Neural progenitor cell (in vitro differentiated cells): Measurements from ENCODE around the gene NUP35. TPM values are rescaled to one million over a fixed set of nuclear protein-coding genes. Genes with fewer than 3 reads are reported as not detected.
A peak's percentile ranks its signal among the peaks of the same experiment; 100 is the strongest.

ENCODE experiments used
- DNase-seq: peaks from one replicate; pipeline ENCODE4 v3.0.0-alpha.2; 2016; ENCODE audit warnings: low spot score
- H2AFZ ChIP-seq: fragments of 200-600 bp; sonication (generic); replicated peaks from 2 replicates; pipeline ENCODE4 v1.6.1; 2016; ENCODE audit warnings: antibody characterized with exemption
- H3F3A ChIP-seq: fragments of 200-600 bp; sonication (generic); 2 replicates; pipeline ENCODE4 v1.6.1; 2016; ENCODE audit warnings: antibody characterized with exemption, low read depth
- H3K27ac ChIP-seq: fragments of 200-600 bp; sonication (generic); 2 replicates; pipeline ENCODE4 v1.5.1; 2016; ENCODE audit warnings: mild to moderate bottlenecking
- H3K27me3 ChIP-seq: fragments of 200-600 bp; sonication (generic); 2 replicates; pipeline ENCODE4 v1.6.1; 2016; ENCODE audit warnings: mild to moderate bottlenecking, moderate library complexity
- H3K36me3 ChIP-seq: fragments of 200-600 bp; sonication (generic); 2 replicates; pipeline ENCODE4 v1.5.1; 2016
- H3K4me1 ChIP-seq: fragments of 200-600 bp; sonication (generic); 2 replicates; pipeline ENCODE4 v1.6.1; 2016; ENCODE audit warnings: mixed run types
- H3K4me2 ChIP-seq: fragments of 200-600 bp; sonication (generic); 2 replicates; pipeline ENCODE4 v1.6.1; 2016
- H3K4me3 ChIP-seq: fragments of 200-600 bp; sonication (generic); 2 replicates; pipeline ENCODE4 v1.5.1; 2016
- H3K79me2 ChIP-seq: fragments of 200-600 bp; sonication (generic); 2 replicates; pipeline ENCODE4 v1.6.1; 2016; ENCODE audit warnings: low read depth
- H3K9ac ChIP-seq: fragments of 200-600 bp; sonication (generic); 2 replicates; pipeline ENCODE4 v1.6.1; 2016
- H3K9me3 ChIP-seq: fragments of 200-600 bp; sonication (generic); 2 replicates; pipeline ENCODE4 v1.5.1; 2016; ENCODE audit warnings: low read depth
- H4K20me1 ChIP-seq: fragments of 200-600 bp; sonication (generic); 2 replicates; pipeline ENCODE4 v1.6.1; 2016; ENCODE audit warnings: low read depth
- H3K27ac Mint-ChIP-seq: 3 replicates; pipeline ENCODE4 v1.8.0; 2021; ENCODE audit warnings: mixed read lengths
- H3K27me3 Mint-ChIP-seq: 2 replicates; pipeline ENCODE4 v1.8.0; 2022; ENCODE audit warnings: low read depth, mild to moderate bottlenecking, inconsistent platforms, moderate library complexity, mixed read lengths; ENCODE audit not compliant: insufficient read depth
- H3K36me3 Mint-ChIP-seq: 3 replicates; pipeline ENCODE4 v1.8.0; 2021; ENCODE audit warnings: mixed read lengths
- H3K4me1 Mint-ChIP-seq: 3 replicates; pipeline ENCODE4 v1.8.0; 2021; ENCODE audit warnings: mixed read lengths
- H3K4me3 Mint-ChIP-seq: 3 replicates; pipeline ENCODE4 v1.8.0; 2021; ENCODE audit warnings: mild to moderate bottlenecking, moderate library complexity, mixed read lengths
- H3K9me3 Mint-ChIP-seq: 3 replicates; pipeline ENCODE4 v1.8.0; 2020; ENCODE audit warnings: mixed read lengths
- EZH2 ChIP-seq: fragments of 200-600 bp; sonication (generic); IDR thresholded peaks from 2 replicates; pipeline ENCODE4 v1.6.1; 2017; ENCODE audit warnings: antibody characterized with exemption, mild to moderate bottlenecking, moderate library complexity
- EZH2phosphoT487 ChIP-seq: fragments of 200-600 bp; sonication (generic); IDR thresholded peaks from 2 replicates; pipeline ENCODE4 v1.6.1; 2017; ENCODE audit warnings: antibody characterized with exemption
- total RNA-seq: library from RNA; depleted of rRNA; stranded (reverse); fragments of >200 nt; gene quantifications from 2 replicates; pipeline ENCODE4 v1.2.3, GENCODE V29; 2015; ENCODE audit warnings: low replicate concordance
- TF ChIP-seq, protein P1 (sequence below): fragments of 200-600 bp; sonication (generic); IDR thresholded peaks from 2 replicates; pipeline ENCODE4 v1.5.1; 2017; ENCODE audit warnings: antibody characterized with exemption, mild to moderate bottlenecking

Gene NUP35
- total RNA-seq, 1 donor from 2014 or later = 53.3 TPM

- Mint-ChIP-seq H3K27me3 (no peaks in the 10 kb centered on the region), H3K9me3 (peaks cover 2% of the 10 kb centered on the region), H3K27ac (no peak overlapping the region), H3K4me1 (peaks cover 2% of the 10 kb centered on the region), H3K4me3 (no peak overlapping the region), H3K36me3 (peaks cover 2% of the 10 kb centered on the region)
- no peak for DNase-seq
- Histone ChIP-seq H3K27me3 (no peaks in the 10 kb centered on the region), H3K4me1 (no peaks in the 10 kb centered on the region), H3K4me3 (no peak overlapping the region), H3K9ac (no peak overlapping the region), H3K36me3 (no peaks in the 10 kb centered on the region), H3K79me2 (no peaks in the 10 kb centered on the region), H3K27ac (no peak overlapping the region), H3K9me3 (no peaks in the 10 kb centered on the region), H2AFZ (peak overlapping the region; percentile 17), H4K20me1 (no peaks in the 10 kb centered on the region), H3K4me2 (no peak overlapping the region), H3F3A (no peaks in the 10 kb centered on the region)
- TF ChIP-seq EZH2 (no peak), EZH2phosphoT487 (no peak)
- TF ChIP-seq, protein P1, sequence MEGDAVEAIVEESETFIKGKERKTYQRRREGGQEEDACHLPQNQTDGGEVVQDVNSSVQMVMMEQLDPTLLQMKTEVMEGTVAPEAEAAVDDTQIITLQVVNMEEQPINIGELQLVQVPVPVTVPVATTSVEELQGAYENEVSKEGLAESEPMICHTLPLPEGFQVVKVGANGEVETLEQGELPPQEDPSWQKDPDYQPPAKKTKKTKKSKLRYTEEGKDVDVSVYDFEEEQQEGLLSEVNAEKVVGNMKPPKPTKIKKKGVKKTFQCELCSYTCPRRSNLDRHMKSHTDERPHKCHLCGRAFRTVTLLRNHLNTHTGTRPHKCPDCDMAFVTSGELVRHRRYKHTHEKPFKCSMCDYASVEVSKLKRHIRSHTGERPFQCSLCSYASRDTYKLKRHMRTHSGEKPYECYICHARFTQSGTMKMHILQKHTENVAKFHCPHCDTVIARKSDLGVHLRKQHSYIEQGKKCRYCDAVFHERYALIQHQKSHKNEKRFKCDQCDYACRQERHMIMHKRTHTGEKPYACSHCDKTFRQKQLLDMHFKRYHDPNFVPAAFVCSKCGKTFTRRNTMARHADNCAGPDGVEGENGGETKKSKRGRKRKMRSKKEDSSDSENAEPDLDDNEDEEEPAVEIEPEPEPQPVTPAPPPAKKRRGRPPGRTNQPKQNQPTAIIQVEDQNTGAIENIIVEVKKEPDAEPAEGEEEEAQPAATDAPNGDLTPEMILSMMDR = no peak
Observed at GRCh38 chr2:183089192-183089851, 34.9 kb upstream of the NUP35 start.

DNA sequence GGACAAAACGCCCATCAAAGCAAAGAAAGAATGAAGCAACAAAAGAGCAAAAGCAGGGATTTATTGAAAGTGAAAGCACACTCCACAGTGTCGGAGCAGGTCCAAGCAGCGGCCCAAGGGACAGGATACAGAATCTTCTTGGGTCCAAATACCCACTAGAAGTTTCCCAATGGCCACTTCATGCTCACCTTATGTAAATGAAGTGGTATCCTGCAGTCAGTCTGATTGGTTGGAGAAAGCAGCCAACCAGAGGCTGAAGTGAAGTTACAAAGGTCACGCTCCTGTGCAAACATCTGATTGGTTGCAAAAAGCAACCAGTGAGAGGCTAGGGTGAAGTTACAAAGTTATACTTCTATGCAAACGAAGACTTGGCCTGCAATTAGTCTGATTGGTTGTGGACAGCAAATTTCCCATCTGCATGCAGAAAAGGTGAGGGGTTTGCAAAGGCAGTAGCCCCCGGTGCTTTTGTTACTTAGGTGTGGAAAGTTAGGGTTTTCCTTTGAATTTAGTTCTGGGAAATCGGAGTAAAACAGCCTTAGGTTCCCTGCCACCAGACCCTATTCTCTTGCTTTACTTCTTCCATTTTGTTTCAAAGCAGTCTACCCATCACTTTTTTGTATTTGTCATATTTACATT, 32.8 kb upstream of the NUP35 start:
- H3K9ac ChIP-seq = no peak overlapping the region
- H3K4me1 ChIP-seq = no peaks in the 10 kb centered on the region
- DNase-seq = no peak

GRCh38 chr2:183091954-183092345, 32.3 kb upstream of the NUP35 start:
- Histone ChIP-seq H3K36me3 (no peaks in the 10 kb centered on the region), H3K27me3 (no peaks in the 10 kb centered on the region), H2AFZ (no peak overlapping the region), H3K9me3 (no peaks in the 10 kb centered on the region), H4K20me1 (no peaks in the 10 kb centered on the region), H3K9ac (no peak overlapping the region), H3K4me1 (no peaks in the 10 kb centered on the region), H3K79me2 (no peaks in the 10 kb centered on the region), H3K27ac (no peak overlapping the region), H3F3A (no peaks in the 10 kb centered on the region), H3K4me2 (no peak overlapping the region), H3K4me3 (no peak overlapping the region)
- H3K27ac Mint-ChIP-seq = no peak overlapping the region
- TF ChIP-seq, protein P1 = no peak
- TF ChIP-seq EZH2phosphoT487 (no peak), EZH2 (no peak)
- peaks cover 2% of the 10 kb centered on the region for H3K9me3 Mint-ChIP-seq
- no peak overlapping the region for H3K4me3 Mint-ChIP-seq
- DNase-seq = no peak
- H3K36me3 Mint-ChIP-seq = peaks cover 2% of the 10 kb centered on the region
- peaks cover 2% of the 10 kb centered on the region for H3K4me1 Mint-ChIP-seq
- H3K27me3 Mint-ChIP-seq = no peaks in the 10 kb centered on the region

More for the DNA sequence above, 32.8 kb upstream of the NUP35 start:
- H3K27me3 Mint-ChIP-seq = no peaks in the 10 kb centered on the region
- peaks cover 2% of the 10 kb centered on the region for H3K4me1 Mint-ChIP-seq
- peaks cover 2% of the 10 kb centered on the region for H3K9me3 Mint-ChIP-seq
- TF ChIP-seq, protein P1 = no peak
- TF ChIP-seq EZH2phosphoT487 (no peak), EZH2 (no peak)
- H3K79me2 ChIP-seq = no peaks in the 10 kb centered on the region
- H3K4me3 Mint-ChIP-seq = no peak overlapping the region
- H4K20me1 ChIP-seq = no peaks in the 10 kb centered on the region
- H3F3A ChIP-seq = no peaks in the 10 kb centered on the region
- H3K27ac ChIP-seq = no peak overlapping the region
- H2AFZ ChIP-seq = no peak overlapping the region
- H3K36me3 Mint-ChIP-seq = peaks cover 2% of the 10 kb centered on the region
- no peaks in the 10 kb centered on the region for H3K36me3 ChIP-seq
- H3K4me3 ChIP-seq = no peak overlapping the region
- H3K9me3 ChIP-seq = no peaks in the 10 kb centered on the region
- H3K27me3 ChIP-seq = no peaks in the 10 kb centered on the region
- H3K4me2 ChIP-seq = no peak overlapping the region
- no peak overlapping the region for H3K27ac Mint-ChIP-seq
